Measurements from ENCODE around the gene PCDHA1.

DNA sequence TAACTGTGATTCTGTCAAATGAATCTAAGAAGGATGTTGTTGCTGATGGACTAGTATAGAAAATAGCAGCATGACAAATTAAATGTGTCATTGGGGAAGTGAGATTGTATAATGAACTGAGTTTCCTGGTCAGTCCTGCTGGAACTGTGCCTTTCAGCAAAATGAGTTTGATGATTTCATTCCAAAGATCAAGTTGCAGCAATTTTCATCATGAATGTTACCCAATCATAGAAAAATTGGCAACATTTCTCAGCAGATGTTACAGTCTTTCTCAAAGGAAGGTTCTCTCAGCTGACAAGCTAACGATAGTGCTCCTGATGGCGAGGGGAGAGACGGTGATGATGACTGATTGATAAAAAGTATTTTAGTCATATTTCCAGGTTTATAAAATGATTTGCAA, 191.1 kb downstream of the PCDHA1 start:
- TF ChIP-seq, protein P1, sequence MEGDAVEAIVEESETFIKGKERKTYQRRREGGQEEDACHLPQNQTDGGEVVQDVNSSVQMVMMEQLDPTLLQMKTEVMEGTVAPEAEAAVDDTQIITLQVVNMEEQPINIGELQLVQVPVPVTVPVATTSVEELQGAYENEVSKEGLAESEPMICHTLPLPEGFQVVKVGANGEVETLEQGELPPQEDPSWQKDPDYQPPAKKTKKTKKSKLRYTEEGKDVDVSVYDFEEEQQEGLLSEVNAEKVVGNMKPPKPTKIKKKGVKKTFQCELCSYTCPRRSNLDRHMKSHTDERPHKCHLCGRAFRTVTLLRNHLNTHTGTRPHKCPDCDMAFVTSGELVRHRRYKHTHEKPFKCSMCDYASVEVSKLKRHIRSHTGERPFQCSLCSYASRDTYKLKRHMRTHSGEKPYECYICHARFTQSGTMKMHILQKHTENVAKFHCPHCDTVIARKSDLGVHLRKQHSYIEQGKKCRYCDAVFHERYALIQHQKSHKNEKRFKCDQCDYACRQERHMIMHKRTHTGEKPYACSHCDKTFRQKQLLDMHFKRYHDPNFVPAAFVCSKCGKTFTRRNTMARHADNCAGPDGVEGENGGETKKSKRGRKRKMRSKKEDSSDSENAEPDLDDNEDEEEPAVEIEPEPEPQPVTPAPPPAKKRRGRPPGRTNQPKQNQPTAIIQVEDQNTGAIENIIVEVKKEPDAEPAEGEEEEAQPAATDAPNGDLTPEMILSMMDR (IDR thresholded peaks at IDR 0.05 in 4 of 5, conservative IDR thresholded peaks at IDR 0.05 in 1 of 5) = no peak
- no peak for TF ChIP-seq POLR2A (IDR thresholded peaks at IDR 0.05)

Measured in gastrocnemius medialis (tissue), 4 donors.